MM.1S (cell line): ENCODE data around the gene TNIP1.

Source experiments
- DNase-seq: peaks from one replicate; pipeline ENCODE4 v3.0.0-alpha.2; 2015
- H2AFZ ChIP-seq: fragments of 300-600 bp; sonication (generic); 2 replicates; pipeline ENCODE4 v1.6.0; 2016; ENCODE audit warnings: antibody characterized with exemption, low read length
- H3F3A ChIP-seq: fragments of 300-600 bp; sonication (generic); 2 replicates; pipeline ENCODE4 v1.6.1; 2016; ENCODE audit warnings: mild to moderate bottlenecking, antibody characterized with exemption, low read length, moderate library complexity, mixed read lengths; ENCODE audit not compliant: insufficient read depth
- H3K27ac ChIP-seq: fragments of 300-600 bp; sonication (generic); 2 replicates; pipeline ENCODE4 v1.5.1; 2016; ENCODE audit warnings: mild to moderate bottlenecking, low read length
- H3K27me3 ChIP-seq: fragments of 300-600 bp; sonication (generic); replicated peaks from 2 replicates; pipeline ENCODE4 v1.6.0; 2016; ENCODE audit warnings: low read length; ENCODE audit not compliant: insufficient read depth
- H3K36me3 ChIP-seq: fragments of 300-600 bp; sonication (generic); replicated peaks from 2 replicates; pipeline ENCODE4 v1.6.1; 2016; ENCODE audit warnings: mild to moderate bottlenecking, low read length, mixed read lengths; ENCODE audit not compliant: insufficient read depth
- H3K4me1 ChIP-seq: fragments of 300-600 bp; sonication (generic); 2 replicates; pipeline ENCODE4 v1.6.1; 2016; ENCODE audit warnings: low read length, mixed read lengths
- H3K4me2 ChIP-seq: fragments of 300-600 bp; sonication (generic); 2 replicates; pipeline ENCODE4 v1.6.0; 2016; ENCODE audit warnings: low read depth, low read length
- H3K4me3 ChIP-seq: fragments of 300-600 bp; sonication (generic); 2 replicates; pipeline ENCODE4 v1.5.1; 2016; ENCODE audit warnings: low read length, mixed read lengths
- H3K79me2 ChIP-seq: fragments of 300-600 bp; sonication (generic); 2 replicates; pipeline ENCODE4 v1.6.1; 2016; ENCODE audit warnings: mixed run types, low read length, mixed read lengths
- H3K9ac ChIP-seq: fragments of 300-600 bp; sonication (generic); 2 replicates; pipeline ENCODE4 v1.6.1; 2016; ENCODE audit warnings: low read length, mixed read lengths
- H3K9me2 ChIP-seq: fragments of 300-600 bp; sonication (generic); replicated peaks from 2 replicates; pipeline ENCODE4 v1.6.1; 2016; ENCODE audit warnings: mild to moderate bottlenecking, low read length, mixed read lengths; ENCODE audit not compliant: insufficient read depth
- H3K9me3 ChIP-seq: fragments of 300-600 bp; sonication (generic); replicated peaks from 2 replicates; pipeline ENCODE4 v1.6.1; 2016; ENCODE audit warnings: mild to moderate bottlenecking, low read length, mixed read lengths; ENCODE audit not compliant: insufficient read depth
- H4K20me1 ChIP-seq: fragments of 300-600 bp; sonication (generic); 2 replicates; pipeline ENCODE4 v1.6.1; 2016; ENCODE audit warnings: mild to moderate bottlenecking, low read length, moderate library complexity, mixed read lengths; ENCODE audit not compliant: insufficient read depth
- EZH2 ChIP-seq: fragments of 300-600 bp; sonication (generic); optimal IDR thresholded peaks from 2 replicates; pipeline ENCODE3; 2017; ENCODE audit warnings: low read depth, mild to moderate bottlenecking, antibody characterized with exemption, low read length, mixed read lengths
- EZH2phosphoT487 ChIP-seq: fragments of 300-600 bp; sonication (generic); IDR thresholded peaks from 2 replicates; pipeline ENCODE4 v1.6.1; 2018; ENCODE audit warnings: antibody characterized with exemption, low read length
- TF ChIP-seq, protein P1 (sequence below): fragments of 300-600 bp; sonication (generic); IDR thresholded peaks from 2 replicates; pipeline ENCODE4 v1.5.1; 2016; ENCODE audit warnings: antibody characterized with exemption, low read length, mixed read lengths

TNIP1 gene

DNA sequence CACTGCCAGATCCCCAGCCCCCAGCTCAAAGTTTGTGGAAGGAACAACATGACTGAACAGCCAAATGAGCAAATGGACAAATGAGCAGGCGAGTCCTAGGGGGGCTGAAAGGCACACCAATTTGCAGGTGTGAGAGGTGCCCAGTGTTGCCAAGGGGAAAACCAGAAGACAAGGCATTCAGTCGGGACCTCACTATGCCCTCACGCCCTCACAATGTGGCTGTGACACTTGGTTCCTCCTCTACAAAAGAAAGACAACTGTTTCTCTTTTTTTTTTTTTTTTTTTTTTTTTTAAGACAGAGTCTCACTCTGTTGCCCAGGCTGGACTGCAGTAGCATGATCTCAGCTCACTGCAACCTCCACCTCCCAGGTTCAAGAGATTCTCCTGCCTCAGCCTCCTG, 28.0 kb downstream of the TNIP1 start:
- H3K4me2 ChIP-seq = no peak overlapping the region
- H3K4me3 ChIP-seq = no peak overlapping the region
- no peaks in the 10 kb centered on the region for H3F3A ChIP-seq
- peaks cover 13% of the 10 kb centered on the region; the same call in 1 of the 2 replicates for H3K79me2 ChIP-seq
- no peak overlapping the region for H2AFZ ChIP-seq
- no peaks in the 10 kb centered on the region for H3K9me3 ChIP-seq
- TF ChIP-seq, protein P1, sequence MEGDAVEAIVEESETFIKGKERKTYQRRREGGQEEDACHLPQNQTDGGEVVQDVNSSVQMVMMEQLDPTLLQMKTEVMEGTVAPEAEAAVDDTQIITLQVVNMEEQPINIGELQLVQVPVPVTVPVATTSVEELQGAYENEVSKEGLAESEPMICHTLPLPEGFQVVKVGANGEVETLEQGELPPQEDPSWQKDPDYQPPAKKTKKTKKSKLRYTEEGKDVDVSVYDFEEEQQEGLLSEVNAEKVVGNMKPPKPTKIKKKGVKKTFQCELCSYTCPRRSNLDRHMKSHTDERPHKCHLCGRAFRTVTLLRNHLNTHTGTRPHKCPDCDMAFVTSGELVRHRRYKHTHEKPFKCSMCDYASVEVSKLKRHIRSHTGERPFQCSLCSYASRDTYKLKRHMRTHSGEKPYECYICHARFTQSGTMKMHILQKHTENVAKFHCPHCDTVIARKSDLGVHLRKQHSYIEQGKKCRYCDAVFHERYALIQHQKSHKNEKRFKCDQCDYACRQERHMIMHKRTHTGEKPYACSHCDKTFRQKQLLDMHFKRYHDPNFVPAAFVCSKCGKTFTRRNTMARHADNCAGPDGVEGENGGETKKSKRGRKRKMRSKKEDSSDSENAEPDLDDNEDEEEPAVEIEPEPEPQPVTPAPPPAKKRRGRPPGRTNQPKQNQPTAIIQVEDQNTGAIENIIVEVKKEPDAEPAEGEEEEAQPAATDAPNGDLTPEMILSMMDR = no peak
- no peak for TF ChIP-seq EZH2
- TF ChIP-seq EZH2phosphoT487 = no peak
- no peak overlapping the region for H3K9ac ChIP-seq
- no peak for DNase-seq
- no peaks in the 10 kb centered on the region for H3K9me2 ChIP-seq
- H3K27ac ChIP-seq = no peak overlapping the region
- no peaks in the 10 kb centered on the region for H3K27me3 ChIP-seq
- peaks cover 3% of the 10 kb centered on the region for H3K36me3 ChIP-seq
- H4K20me1 ChIP-seq = no peaks in the 10 kb centered on the region
- no peaks in the 10 kb centered on the region for H3K4me1 ChIP-seq

DNA sequence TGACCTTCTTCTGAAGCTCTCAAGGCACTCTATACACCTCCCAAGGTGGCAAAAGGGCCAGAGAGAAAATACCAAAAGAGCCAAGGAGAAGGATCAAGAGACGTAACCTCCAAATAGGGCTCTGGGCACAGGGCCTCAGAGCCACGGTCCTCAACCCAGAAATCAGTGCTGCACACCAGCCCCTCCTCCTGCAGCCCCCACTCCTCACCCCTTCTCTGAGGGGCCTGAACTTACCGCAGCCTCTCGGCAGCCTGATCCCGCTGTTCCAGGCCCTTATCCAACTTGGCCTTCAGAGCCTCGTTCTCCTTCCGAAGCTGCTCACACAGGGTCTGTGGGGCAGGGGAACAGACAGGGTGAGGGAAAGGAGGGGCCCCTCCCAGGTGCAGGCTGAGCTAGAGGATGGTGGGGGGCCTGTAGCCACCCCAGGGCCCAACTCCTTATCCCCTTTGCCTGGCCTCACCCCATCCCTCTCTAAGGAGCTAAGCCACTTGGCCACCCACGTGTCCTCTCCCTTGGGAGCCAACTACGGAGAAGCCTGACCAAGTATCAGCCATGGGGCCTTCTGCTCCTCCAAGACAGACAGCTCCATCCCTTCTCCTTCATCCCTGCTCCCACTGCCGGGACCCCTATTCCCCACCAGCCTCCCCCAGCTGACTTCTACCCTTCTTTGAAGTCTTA, 28.8 kb downstream of the TNIP1 start:
- H3K9ac ChIP-seq = no peak overlapping the region
- no peaks in the 10 kb centered on the region for H3K4me1 ChIP-seq
- H3K4me2 ChIP-seq = no peak overlapping the region
- no peak overlapping the region for H3K4me3 ChIP-seq
- no peaks in the 10 kb centered on the region for H3K9me2 ChIP-seq
- H3K27me3 ChIP-seq = no peaks in the 10 kb centered on the region
- no peaks in the 10 kb centered on the region for H3K9me3 ChIP-seq
- TF ChIP-seq, protein P1 = no peak
- no peak overlapping the region for H3K27ac ChIP-seq
- no peaks in the 10 kb centered on the region for H3F3A ChIP-seq
- H2AFZ ChIP-seq = no peak overlapping the region
- DNase-seq = no peak
- peaks cover 3% of the 10 kb centered on the region for H3K36me3 ChIP-seq
- no peaks in the 10 kb centered on the region for H4K20me1 ChIP-seq
- H3K79me2 ChIP-seq = peaks cover 10% of the 10 kb centered on the region; the same call in 1 of the 2 replicates

- no peak overlapping the region for H3K4me2 ChIP-seq
- 0 out of 2 replicates have a peak, but pooled peaks cover 5% of the 10 kb centered on the region for H3K79me2 ChIP-seq
- H2AFZ ChIP-seq = no peak overlapping the region
- H3K36me3 ChIP-seq = peaks cover 3% of the 10 kb centered on the region
- H3K4me3 ChIP-seq = no peak overlapping the region
- TF ChIP-seq, protein P1 = peak; percentile 91
- TF ChIP-seq EZH2 (no peak), EZH2phosphoT487 (no peak)
- H4K20me1 ChIP-seq = no peaks in the 10 kb centered on the region
- peak; percentile 77 for DNase-seq
- no peaks in the 10 kb centered on the region for H3F3A ChIP-seq
- no peak overlapping the region for H3K27ac ChIP-seq
- no peaks in the 10 kb centered on the region for H3K27me3 ChIP-seq
- no peaks in the 10 kb centered on the region for H3K9me3 ChIP-seq
- no peaks in the 10 kb centered on the region for H3K9me2 ChIP-seq
- H3K4me1 ChIP-seq = no peaks in the 10 kb centered on the region
- no peak overlapping the region for H3K9ac ChIP-seq
Measured at GRCh38 chr5:151051066-151051930, 29.5 kb downstream of the TNIP1 start.
